ENCODE measurements around the gene PPP1R9B.

The PPP1R9B gene

DNA sequence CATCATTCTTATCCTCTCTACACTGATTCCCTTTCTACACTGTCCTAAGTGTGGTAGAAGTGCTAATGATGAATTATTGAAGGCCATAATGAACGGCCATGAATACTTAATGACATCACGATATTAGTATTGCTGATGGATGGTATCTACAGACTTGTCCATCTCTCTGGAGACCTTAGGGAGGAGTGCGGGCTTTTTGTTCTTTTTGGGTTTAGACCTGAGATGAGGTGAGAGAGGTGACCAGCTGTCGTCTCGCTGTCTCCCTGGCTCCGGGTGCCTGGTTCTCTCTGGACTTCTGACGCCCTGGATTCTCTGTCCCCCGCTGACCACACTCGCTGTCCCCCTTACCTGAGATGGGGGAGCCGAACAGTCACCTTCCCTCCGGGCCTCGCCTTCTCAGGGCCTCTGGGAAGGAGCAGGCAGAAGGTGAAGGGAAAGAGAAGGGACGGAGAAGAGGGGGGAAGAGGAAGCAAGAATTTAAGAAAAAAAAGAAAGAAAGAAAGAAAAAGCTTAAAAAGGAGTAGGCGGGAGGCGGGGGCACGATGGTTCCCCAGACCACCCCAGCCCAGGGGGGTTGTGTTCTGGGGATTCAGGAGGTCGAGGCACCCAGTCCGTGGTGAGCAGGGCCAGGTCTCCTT is 32.4 kb upstream of the PPP1R9B start:
- H3K4me3 ChIP-seq (ENCODE audit: low read depth, low read length) = no peak overlapping the region
- no peak for TF ChIP-seq CTCF (conservative IDR thresholded peaks at IDR 0.05; ENCODE audit: low read depth, low read length)
- DNase-seq (ENCODE audit: low read depth) = peak; percentile 27

DNA sequence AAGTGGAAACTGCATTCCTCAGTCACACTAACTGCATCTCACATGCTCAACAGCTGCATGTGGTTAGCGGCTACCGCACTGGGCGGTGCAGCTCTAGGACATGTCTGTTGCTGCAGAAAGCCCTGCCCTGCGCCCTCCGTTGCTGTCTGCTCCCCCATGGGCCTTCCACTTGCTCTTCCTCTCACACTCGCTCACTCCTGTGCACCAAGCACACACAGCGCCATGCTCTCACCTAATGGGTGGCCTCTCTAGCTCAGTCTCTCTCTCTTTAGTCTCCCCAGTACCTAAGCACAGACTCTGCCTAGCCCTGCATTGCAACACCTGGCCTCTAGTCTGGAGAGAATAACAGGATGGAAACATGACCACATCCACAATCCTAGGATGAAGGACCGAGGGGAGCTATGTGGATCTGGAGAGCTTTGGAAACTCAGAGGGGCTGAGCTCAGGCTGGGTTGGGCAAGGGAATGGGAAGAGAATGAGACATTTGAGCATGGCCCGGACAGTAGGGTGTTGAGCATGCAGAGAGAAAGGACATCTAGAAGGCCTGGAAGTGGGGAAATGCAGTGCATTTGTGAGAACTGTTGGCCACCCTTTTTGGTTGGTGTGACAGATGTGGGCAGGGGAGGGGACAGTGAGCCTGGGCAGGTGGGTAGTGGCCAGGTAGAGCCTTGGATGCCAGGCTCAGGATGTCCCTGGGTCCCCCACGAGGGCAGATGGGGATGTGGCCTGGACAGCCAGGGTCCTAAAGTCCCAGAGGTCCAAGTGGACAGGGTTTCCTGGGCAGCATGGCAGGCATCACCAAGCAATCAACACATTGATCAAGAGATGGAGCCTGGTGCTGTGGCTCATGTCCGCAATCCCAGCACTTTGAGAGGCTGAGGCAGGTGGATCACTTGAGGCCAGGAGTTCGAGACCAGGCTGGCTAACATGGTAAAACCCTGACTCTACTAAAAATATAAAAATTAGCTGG is 31.4 kb upstream of the PPP1R9B start:
- no peak overlapping the region for H3K4me3 ChIP-seq (ENCODE audit: low read depth, low read length)
- peak; percentile 7 for TF ChIP-seq CTCF (conservative IDR thresholded peaks at IDR 0.05; ENCODE audit: low read depth, low read length)
- peak; percentile 79 for DNase-seq (ENCODE audit: low read depth)

GRCh38 chr17:50181144-50181543 is 30.7 kb upstream of the PPP1R9B start:
- no peak for TF ChIP-seq CTCF (conservative IDR thresholded peaks at IDR 0.05; ENCODE audit: low read depth, low read length)
- no peak overlapping the region for H3K4me3 ChIP-seq (ENCODE audit: low read depth, low read length)
- no peak for DNase-seq (ENCODE audit: low read depth)

- DNase-seq (ENCODE audit: low read depth) = no peak
- H3K4me3 ChIP-seq (ENCODE audit: low read depth, low read length) = no peak overlapping the region
- no peak for TF ChIP-seq CTCF (conservative IDR thresholded peaks at IDR 0.05; ENCODE audit: low read depth, low read length)
These were observed 30.1 kb upstream of the PPP1R9B start for GRCh38 chr17:50180620-50181019.

DNA sequence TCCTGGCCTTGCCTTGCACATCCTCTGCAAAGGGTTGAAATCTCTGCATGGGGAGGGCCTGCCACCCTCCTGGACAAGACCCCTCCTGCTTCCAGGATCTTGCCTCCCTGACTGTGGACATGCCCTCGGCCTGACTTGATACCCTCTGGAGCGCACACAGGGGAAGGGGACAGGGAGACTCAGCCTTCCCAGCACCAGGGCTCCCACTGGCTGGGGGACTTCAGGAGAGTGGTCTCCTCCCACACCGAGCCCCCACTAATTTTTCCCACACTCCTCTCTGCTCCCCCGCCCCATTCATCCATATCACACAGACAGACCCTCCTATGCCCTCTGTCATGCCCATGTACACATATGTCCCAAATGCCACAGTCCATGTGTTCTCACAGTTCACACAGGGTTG is 29.6 kb upstream of the PPP1R9B start:
- no peak for DNase-seq (ENCODE audit: low read depth)
- H3K4me3 ChIP-seq (ENCODE audit: low read depth, low read length) = no peak overlapping the region
- TF ChIP-seq CTCF (conservative IDR thresholded peaks at IDR 0.05; ENCODE audit: low read depth, low read length) = no peak

DNA sequence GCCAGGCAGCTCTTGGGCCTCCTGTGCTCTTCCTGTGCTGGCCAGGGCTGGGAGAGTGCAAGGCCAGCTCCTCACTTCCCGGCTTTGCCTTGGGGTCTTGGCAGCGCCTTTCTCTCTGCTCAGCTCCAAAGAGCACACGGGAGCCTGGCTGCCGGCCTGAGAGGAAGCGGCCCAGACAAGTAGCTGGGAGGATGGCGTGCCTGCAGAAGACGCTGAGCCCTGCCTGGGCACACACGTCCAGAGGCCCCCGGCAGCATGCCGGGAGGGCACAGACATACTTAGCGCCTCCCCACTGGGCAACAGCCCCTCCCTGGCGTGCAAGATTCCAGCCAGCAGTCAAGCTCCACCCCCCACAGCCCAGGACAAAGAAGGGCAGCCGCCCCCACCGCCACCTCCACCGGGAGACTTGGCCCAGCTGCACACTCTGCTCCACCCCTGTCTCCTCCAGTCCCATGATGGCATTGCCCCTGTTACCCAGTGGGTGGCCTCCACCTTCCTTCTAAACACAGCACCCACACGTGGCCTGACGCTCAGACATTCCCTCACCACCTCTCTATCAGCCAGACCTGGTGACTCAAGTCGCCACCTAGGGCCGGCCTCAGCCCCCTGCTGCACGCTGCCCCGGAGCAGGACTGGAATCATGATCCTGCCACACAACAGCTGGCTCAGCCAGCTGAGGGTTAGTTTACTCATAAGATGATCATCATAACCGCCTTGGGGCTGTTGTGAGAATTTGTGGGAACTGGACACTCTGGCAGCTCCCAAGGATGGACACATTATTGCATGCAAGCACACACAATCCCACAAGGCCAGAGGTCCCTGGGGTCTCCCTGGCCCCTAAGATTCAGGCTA is 27.7 kb upstream of the PPP1R9B start:
- peak; percentile 53 for TF ChIP-seq CTCF (conservative IDR thresholded peaks at IDR 0.05; ENCODE audit: low read depth, low read length)
- DNase-seq (ENCODE audit: low read depth) = peak; percentile 96
- H3K4me3 ChIP-seq (ENCODE audit: low read depth, low read length) = no peak overlapping the region
